ENCODE data around the gene TNPO2. TPM values are rescaled to one million over a fixed set of nuclear protein-coding genes. Genes with fewer than 3 reads are reported as not detected.

Gene TNPO2
- total and polyA plus RNA-seq, 2 of the 13 experiments (the other 11 are each of a cell fraction or from before 2014, with no cell fraction given), result 31.7 to 61.0 TPM

- TF ChIP-seq, protein P1, sequence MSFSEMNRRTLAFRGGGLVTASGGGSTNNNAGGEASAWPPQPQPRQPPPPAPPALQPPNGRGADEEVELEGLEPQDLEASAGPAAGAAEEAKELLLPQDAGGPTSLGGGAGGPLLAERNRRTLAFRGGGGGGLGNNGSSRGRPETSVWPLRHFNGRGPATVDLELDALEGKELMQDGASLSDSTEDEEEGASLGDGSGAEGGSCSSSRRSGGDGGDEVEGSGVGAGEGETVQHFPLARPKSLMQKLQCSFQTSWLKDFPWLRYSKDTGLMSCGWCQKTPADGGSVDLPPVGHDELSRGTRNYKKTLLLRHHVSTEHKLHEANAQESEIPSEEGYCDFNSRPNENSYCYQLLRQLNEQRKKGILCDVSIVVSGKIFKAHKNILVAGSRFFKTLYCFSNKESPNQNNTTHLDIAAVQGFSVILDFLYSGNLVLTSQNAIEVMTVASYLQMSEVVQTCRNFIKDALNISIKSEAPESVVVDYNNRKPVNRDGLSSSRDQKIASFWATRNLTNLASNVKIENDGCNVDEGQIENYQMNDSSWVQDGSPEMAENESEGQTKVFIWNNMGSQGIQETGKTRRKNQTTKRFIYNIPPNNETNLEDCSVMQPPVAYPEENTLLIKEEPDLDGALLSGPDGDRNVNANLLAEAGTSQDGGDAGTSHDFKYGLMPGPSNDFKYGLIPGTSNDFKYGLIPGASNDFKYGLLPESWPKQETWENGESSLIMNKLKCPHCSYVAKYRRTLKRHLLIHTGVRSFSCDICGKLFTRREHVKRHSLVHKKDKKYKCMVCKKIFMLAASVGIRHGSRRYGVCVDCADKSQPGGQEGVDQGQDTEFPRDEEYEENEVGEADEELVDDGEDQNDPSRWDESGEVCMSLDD (CRISPR knock-in tag; IDR thresholded peaks at IDR 0.05; ENCODE audit: borderline replicate concordance), result 0 out of 2 replicates have a peak, but pooled peaks have one; percentile 30
- TF ChIP-seq ZFP37 (CRISPR knock-in tag; IDR thresholded peaks at IDR 0.05; ENCODE audit: borderline replicate concordance) (no peak), ZBTB3 (CRISPR knock-in tag; IDR thresholded peaks at IDR 0.05; ENCODE audit: borderline replicate concordance, low read depth) (no peak), ASH2L (IDR thresholded peaks at IDR 0.05; ENCODE audit: insufficient read length, low read depth, low read length) (peak; percentile 86), IKZF1 (IDR thresholded peaks at IDR 0.05) (no peak), ZNF543 (CRISPR knock-in tag; IDR thresholded peaks at IDR 0.05) (0 out of 2 replicates have a peak, but pooled peaks have one; percentile 57), ZFP82 (CRISPR knock-in tag; IDR thresholded peaks at IDR 0.05; ENCODE audit: borderline replicate concordance) (peak; percentile 68; the same call in 1 of the 2 replicates), MXI1 (IDR thresholded peaks at IDR 0.05; ENCODE audit: borderline replicate concordance, low read depth, low read length) (peak; percentile 77; the same call in 2 of the 3 replicates), PTBP1 (IDR thresholded peaks at IDR 0.05; ENCODE audit: low read depth, low read length, poor library complexity, severe bottlenecking) (no peak), ZNF605 (CRISPR knock-in tag; IDR thresholded peaks at IDR 0.05) (peak; percentile 51; the same call in 1 of the 2 replicates), ZNF607 (CRISPR knock-in tag; IDR thresholded peaks at IDR 0.05; ENCODE audit: borderline replicate concordance) (peak; percentile 79; the same call in 1 of the 2 replicates), ZNF30 (CRISPR knock-in tag; IDR thresholded peaks at IDR 0.05) (0 out of 2 replicates have a peak, but pooled peaks have one; percentile 40), PITX1 (CRISPR knock-in tag; IDR thresholded peaks at IDR 0.05) (peak; percentile 54; the same call in 1 of the 2 replicates), AGO1 (IDR thresholded peaks at IDR 0.05; ENCODE audit: low read depth, low read length, poor library complexity, severe bottlenecking) (peak; percentile 87), HNF4A (CRISPR knock-in tag; IDR thresholded peaks at IDR 0.05) (peak; percentile 15; the same call in 1 of the 2 replicates), NFYC (CRISPR knock-in tag; IDR thresholded peaks at IDR 0.05) (peak; percentile 63)
- TF ChIP-seq, protein P2, sequence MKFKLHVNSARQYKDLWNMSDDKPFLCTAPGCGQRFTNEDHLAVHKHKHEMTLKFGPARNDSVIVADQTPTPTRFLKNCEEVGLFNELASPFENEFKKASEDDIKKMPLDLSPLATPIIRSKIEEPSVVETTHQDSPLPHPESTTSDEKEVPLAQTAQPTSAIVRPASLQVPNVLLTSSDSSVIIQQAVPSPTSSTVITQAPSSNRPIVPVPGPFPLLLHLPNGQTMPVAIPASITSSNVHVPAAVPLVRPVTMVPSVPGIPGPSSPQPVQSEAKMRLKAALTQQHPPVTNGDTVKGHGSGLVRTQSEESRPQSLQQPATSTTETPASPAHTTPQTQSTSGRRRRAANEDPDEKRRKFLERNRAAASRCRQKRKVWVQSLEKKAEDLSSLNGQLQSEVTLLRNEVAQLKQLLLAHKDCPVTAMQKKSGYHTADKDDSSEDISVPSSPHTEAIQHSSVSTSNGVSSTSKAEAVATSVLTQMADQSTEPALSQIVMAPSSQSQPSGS (CRISPR knock-in tag; IDR thresholded peaks at IDR 0.05), result no peak; the same call in 1 of the 2 replicates
- TF ChIP-seq, protein P3, sequence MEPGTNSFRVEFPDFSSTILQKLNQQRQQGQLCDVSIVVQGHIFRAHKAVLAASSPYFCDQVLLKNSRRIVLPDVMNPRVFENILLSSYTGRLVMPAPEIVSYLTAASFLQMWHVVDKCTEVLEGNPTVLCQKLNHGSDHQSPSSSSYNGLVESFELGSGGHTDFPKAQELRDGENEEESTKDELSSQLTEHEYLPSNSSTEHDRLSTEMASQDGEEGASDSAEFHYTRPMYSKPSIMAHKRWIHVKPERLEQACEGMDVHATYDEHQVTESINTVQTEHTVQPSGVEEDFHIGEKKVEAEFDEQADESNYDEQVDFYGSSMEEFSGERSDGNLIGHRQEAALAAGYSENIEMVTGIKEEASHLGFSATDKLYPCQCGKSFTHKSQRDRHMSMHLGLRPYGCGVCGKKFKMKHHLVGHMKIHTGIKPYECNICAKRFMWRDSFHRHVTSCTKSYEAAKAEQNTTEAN (CRISPR knock-in tag; conservative IDR thresholded peaks at IDR 0.05), result 0 out of 2 replicates have a peak, but pooled peaks have one; percentile 51
Observed at GRCh38 chr19:12681074-12681987, 42.4 kb downstream of the TNPO2 start, which contains the start of gene DHPS (continued).
